GM12878 (cell line): ENCODE measurements around the gene RNF115. TPM values are rescaled to one million over a fixed set of nuclear protein-coding genes. Genes with fewer than 3 reads are reported as not detected.

Experiments
- ATAC-seq: fragments of 200-7000 bp; cut with Tn5 transposase; 3 replicates; pipeline ENCODE4 v1.9.1; 2020; ENCODE audit warnings: mild to moderate bottlenecking, moderate library complexity
- BruUV-seq: library from RNA; stranded (reverse); fragments of 400-500 nt; replicated peaks from 2 replicates; lab custom pipeline; 2021; lab: Mats Ljungman, UMichigan
- CTCF ChIA-PET: fragments of 300-600 bp; sonication (Branson Sonifier 250); formaldehyde crosslinking; extraction: SDS; loops from one replicate; lab custom pipeline; 2021; ENCODE audit warnings: inconsistent platforms; lab: Yijun Ruan, JAX
- POLR2A ChIA-PET: fragments of 350-600 bp; formaldehyde crosslinking; extraction: SDS; loops from one replicate; lab custom pipeline; 2021; ENCODE audit warnings: inconsistent platforms; lab: Charles Lee
- RAD21 ChIA-PET: fragments of 300-600 bp; sonication (Branson Sonifier 250); formaldehyde crosslinking; loops from one replicate; lab custom pipeline; 2023; ENCODE audit warnings: antibody characterized with exemption; ENCODE audit not compliant: unreplicated experiment; lab: Charles Lee
- SMC1A ChIA-PET: fragments of 300-600 bp; sonication (Branson Sonifier 250); formaldehyde crosslinking; loops from one replicate; lab custom pipeline; 2023; ENCODE audit not compliant: unreplicated experiment, uncharacterized antibody; lab: Charles Lee
- DNase-seq: peaks from one replicate; pipeline ENCODE4 v3.0.0-alpha.2; 2011; ENCODE audit warnings: low read depth, low spot score
- FAIRE-seq: peaks from 3 replicates; lab custom pipeline; 2011; peaks lifted over from hg19 to GRCh38; lab: Jason Lieb, UNC
- H2AFZ ChIP-seq: 2 replicates; pipeline ENCODE4 v1.6.0; 2011; ENCODE audit warnings: low read depth, low read length, control low read depth; ENCODE audit not compliant: control insufficient read depth
- H3K27ac ChIP-seq: 2 replicates; pipeline ENCODE4 v1.5.1; 2011; ENCODE audit warnings: control low read depth; ENCODE audit not compliant: control insufficient read depth, insufficient read depth
- H3K27me3 ChIP-seq, 2 experiments: replicated peaks in 1 of 2; 2 replicates each; pipeline versions ENCODE4 v1.6.0 to v1.6.1; 2011; ENCODE audit warnings: low read length in 1 of 2; ENCODE audit not compliant: control insufficient read depth in 2 of 2, insufficient read depth in 2 of 2
- H3K36me3 ChIP-seq, 2 experiments: 2 replicates each; pipeline ENCODE4 v1.5.1; 2011; ENCODE audit warnings: low read length in 1 of 2; ENCODE audit not compliant: control insufficient read depth in 2 of 2, insufficient read depth in 2 of 2
- H3K4me1 ChIP-seq: 2 replicates; pipeline ENCODE4 v1.6.1; 2011; ENCODE audit warnings: mild to moderate bottlenecking, low read length, moderate library complexity, mixed read lengths; ENCODE audit not compliant: control insufficient read depth, insufficient read depth
- H3K4me2 ChIP-seq: 2 replicates; pipeline ENCODE4 v1.6.0; 2011; ENCODE audit warnings: control low read depth; ENCODE audit not compliant: control insufficient read depth, insufficient read depth
- H3K4me3 ChIP-seq: fragments of 200-600 bp; sonication (generic); 2 replicates; pipeline ENCODE4 v1.5.1; 2016
- H3K79me2 ChIP-seq: 2 replicates; pipeline ENCODE4 v1.6.0; 2011; ENCODE audit warnings: low read length; ENCODE audit not compliant: control insufficient read depth, insufficient read depth
- H3K9ac ChIP-seq: 2 replicates; pipeline ENCODE4 v1.8.0; 2011; ENCODE audit warnings: low read length, control low read depth, mixed read lengths; ENCODE audit not compliant: control insufficient read depth, insufficient read depth
- H3K9me3 ChIP-seq: replicated peaks from 3 replicates; pipeline ENCODE4 v1.5.1; 2011; ENCODE audit warnings: mild to moderate bottlenecking, low read length; ENCODE audit not compliant: control insufficient read depth, insufficient read depth
- H4K20me1 ChIP-seq: 2 replicates; pipeline ENCODE4 v1.6.0; 2011; ENCODE audit not compliant: control insufficient read depth, insufficient read depth
- CHD2 ChIP-seq: IDR thresholded peaks from 2 replicates; pipeline ENCODE4 v1.6.1; 2011; ENCODE audit warnings: low read depth, low read length, improper control_type of control experiment, borderline replicate concordance
- EED ChIP-seq: sonication (generic); IDR thresholded peaks from 2 replicates; pipeline ENCODE4 v1.6.1; 2016; ENCODE audit warnings: antibody characterized with exemption, low read depth
- EP300 ChIP-seq, 2 experiments: fragments of 150-350 bp in 1 of 2; IDR thresholded peaks; 2 replicates each; pipeline ENCODE4 v1.6.1; 2011 to 2012; ENCODE audit warnings: low read depth in 2 of 2, low read length in 2 of 2, borderline replicate concordance in 1 of 2, improper control_type of control experiment in 1 of 2, inconsistent platforms in 1 of 2; ENCODE audit not compliant: control insufficient read depth in 1 of 2
- IKZF1 ChIP-seq: fragments of 450-650 bp; conservative IDR thresholded peaks from 2 replicates; pipeline ENCODE4 v1.6.1; 2017; ENCODE audit warnings: antibody characterized with exemption, mild to moderate bottlenecking
- IRF4 ChIP-seq: IDR thresholded peaks from 2 replicates; pipeline ENCODE4 v1.6.1; 2011; ENCODE audit warnings: low read depth, low read length
- JUNB ChIP-seq: IDR thresholded peaks from 2 replicates; pipeline ENCODE4 v1.6.1; 2016; ENCODE audit warnings: antibody characterized with exemption, mild to moderate bottlenecking
- JUND ChIP-seq: IDR thresholded peaks from 2 replicates; pipeline ENCODE4 v1.6.1; 2012; ENCODE audit warnings: low read depth, mild to moderate bottlenecking, low read length, improper control_type of control experiment, moderate library complexity
- NFIC ChIP-seq: IDR thresholded peaks from 2 replicates; pipeline ENCODE4 v1.6.1; 2012; ENCODE audit warnings: low read depth, mild to moderate bottlenecking, inconsistent platforms, low read length, moderate library complexity
- RUNX3 ChIP-seq: IDR thresholded peaks from 2 replicates; pipeline ENCODE4 v1.6.1; 2012; ENCODE audit warnings: low read length, inconsistent platforms
- SMAD1 ChIP-seq: fragments of 450-650 bp; IDR thresholded peaks from 2 replicates; pipeline ENCODE4 v1.6.1; 2018; ENCODE audit warnings: mild to moderate bottlenecking, low read depth; ENCODE audit not compliant: partially characterized antibody
- SUZ12 ChIP-seq: fragments of 200-600 bp; sonication (generic); IDR thresholded peaks from one replicate; pipeline ENCODE4 v1.6.1; 2018; ENCODE audit warnings: antibody characterized with exemption, mild to moderate bottlenecking; ENCODE audit not compliant: unreplicated experiment
- TAF1 ChIP-seq: IDR thresholded peaks from 2 replicates; pipeline ENCODE4 v1.6.1; 2011; ENCODE audit warnings: mild to moderate bottlenecking, low read depth, low read length, borderline replicate concordance
- TARDBP ChIP-seq: IDR thresholded peaks from 2 replicates; pipeline ENCODE4 v1.6.1; 2016; ENCODE audit warnings: borderline replicate concordance
- TBL1XR1 ChIP-seq: IDR thresholded peaks from 2 replicates; pipeline ENCODE4 v1.6.1; 2012; ENCODE audit warnings: low read depth, low read length, improper control_type of control experiment
- TCF7 ChIP-seq: IDR thresholded peaks from 2 replicates; pipeline ENCODE4 v1.6.1; 2014; ENCODE audit warnings: antibody characterized with exemption, borderline replicate concordance
- WGBS: methylation state at CpG from one replicate; pipeline ENCODE4 v1.1.6; 2016; ENCODE audit warnings: low lambda C conversion rate; ENCODE audit not compliant: insufficient replicate concordance, insufficient coverage; ENCODE audit errors: missing lambda C conversion rate; 5-methylcytosine and 5-hydroxymethylcytosine counted together
- in situ Hi-C: fragments of 300-500 bp; cut with MboI; formaldehyde crosslinking; loops from 9 replicates; pipeline ENCODE4 v1.14.3; 2018; ENCODE audit warnings: mixed read lengths
- intact Hi-C: fragments of 100-400 bp; cut with micrococcal nuclease; formaldehyde crosslinking; loops from one replicate; pipeline ENCODE4 v1.14.2; 2022; ENCODE audit not compliant: unreplicated experiment
- polyA plus RNA-seq, 11 experiments: library from polyadenylated mRNA; depleted of rRNA in 4 of 11; unstranded in 6 of 11; stranded (reverse) in 5 of 11; fragments of >200 nt; fragmentation: Nextera tagmentation in 4 of 11; fragmentation: Illumina TruSeq in 1 of 11; extraction: Ambion mirVana in 4 of 11; extraction: Trizol in 1 of 11; gene quantifications; 1 replicate in 1 of 11; 2 replicates in 10 of 11; pipeline versions ENCODE4 v1.2.1 to v1.2.3, GENCODE V29; 2011 to 2016; ENCODE audit warnings: inconsistent platforms in 2 of 11, missing spikeins in 2 of 11, low read depth in 1 of 11
- total RNA-seq, 4 experiments: library from RNA; depleted of rRNA in 3 of 4; stranded (reverse); fragments of >200 nt in 3 of 4; fragmentation: Illumina TruSeq in 1 of 4; extraction: Trizol in 1 of 4; gene quantifications; 2 replicates each; pipeline versions ENCODE4 v1.2.1 to v1.2.3, GENCODE V29; 2013 to 2021
- TF ChIP-seq, protein P1 (sequence below): IDR thresholded peaks from 2 replicates; pipeline ENCODE4 v1.6.1; 2011; ENCODE audit warnings: mild to moderate bottlenecking, low read depth, low read length, moderate library complexity; ENCODE audit not compliant: insufficient replicate concordance

The RNF115 gene
- total and polyA plus RNA-seq, 10 of the 15 experiments (the other 5 are each of a cell fraction or from before 2014, with no cell fraction given), result 3.4 to 22.0 (median 12.9) TPM

DNA sequence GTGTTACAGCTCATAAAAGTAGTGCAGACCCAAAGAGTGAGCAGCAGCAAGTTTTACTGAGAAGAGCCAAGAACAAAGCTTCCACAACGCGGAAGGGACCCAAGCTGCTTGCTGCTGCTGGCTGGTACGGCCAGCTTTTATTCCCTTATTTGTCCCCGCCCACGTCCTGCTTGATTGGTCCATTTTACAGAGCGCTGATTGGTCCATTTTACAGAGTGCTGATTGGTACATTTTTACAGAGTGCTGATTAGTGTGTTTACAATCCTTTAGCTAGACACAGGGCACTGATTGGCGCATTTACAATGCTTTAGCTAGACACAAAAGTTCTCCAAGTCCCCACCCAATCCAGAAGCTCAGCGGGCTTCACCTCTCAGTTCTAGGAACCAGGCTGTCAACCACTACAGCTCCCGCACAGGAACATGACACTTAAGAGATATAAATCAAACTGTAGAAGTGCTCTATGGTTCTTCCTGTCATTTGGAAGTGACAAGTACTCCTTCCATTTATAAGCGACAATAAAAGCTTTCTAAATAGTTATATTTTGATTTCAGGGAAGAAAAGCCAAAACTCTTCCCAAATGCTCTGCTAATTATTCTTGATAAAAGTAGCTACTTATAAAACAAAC, 28.5 kb downstream of the RNF115 start:
- in situ Hi-C loops, result no loop called here
- CTCF ChIA-PET, result interaction anchor here (0.5 to 1.5 kb wide), 3 partner anchors 10 to 132 kb away, joined by 4 to 5 read pairs (median 4); no protein-coding TSS in a partner anchor
- no peak for FAIRE-seq

DNA sequence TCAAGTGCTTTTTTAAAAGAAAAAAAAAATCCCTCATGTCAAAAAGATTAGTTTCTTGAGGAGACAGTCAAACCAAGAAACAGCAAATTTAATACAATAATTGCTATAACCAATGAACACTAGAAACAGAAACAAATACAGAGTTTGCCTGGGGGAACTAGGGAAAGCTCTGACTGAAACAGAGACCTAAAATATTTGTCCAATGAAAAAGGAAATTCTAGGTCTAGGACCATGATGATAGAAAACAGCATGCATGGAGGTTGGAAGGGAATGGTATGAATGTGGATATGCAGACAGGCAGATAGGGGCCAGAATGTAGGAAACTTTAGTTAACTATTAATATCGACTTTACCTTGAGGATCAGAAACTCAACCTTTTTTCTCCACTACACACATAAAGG, 31.4 kb downstream of the RNF115 start:
- FAIRE-seq, result no peak
- H3K79me2 ChIP-seq, result peaks cover 3% of the 10 kb centered on the region
- peak; percentile 38 for ATAC-seq
- ChIA-PET CTCF (interaction anchor here (0.6 to 2.3 kb wide), 3 partner anchors 10 to 36 kb away, joined by 3 to 8 read pairs (median 3); no protein-coding TSS in a partner anchor), SMC1A (interaction anchor here (0.9 to 2.1 kb wide), 3 partner anchors 11 to 13 kb away, joined by 3 to 5 read pairs (median 4); no protein-coding TSS in a partner anchor)
- H3K27ac ChIP-seq, result peak overlapping the region; percentile 33; the same call in 1 of the 2 replicates
- intact Hi-C loops, result no loop called here
- no peak overlapping the region for H3K4me3 ChIP-seq
- peaks cover 4% of the 10 kb centered on the region for H3K9me3 ChIP-seq
- no peak for DNase-seq
- peaks cover 4% of the 10 kb centered on the region for H3K4me1 ChIP-seq
- no peaks in the 10 kb centered on the region for H3K27me3 ChIP-seq
- TF ChIP-seq EED (peak; percentile 46; the same call in 1 of the 2 replicates), TBL1XR1 (no peak), IKZF1 (no peak), RUNX3 (no peak; the same call in 1 of the 2 replicates), JUNB (peak; percentile 69), EP300 (IDR thresholded peaks at IDR 0.05; ENCODE audit: borderline replicate concordance in 1 of 2, control insufficient read depth in 1 of 2, low read depth in 2 of 2, low read length in 2 of 2) (no peak), IRF4 (0 out of 2 replicates have a peak, but pooled peaks have one; percentile 5)
- TF ChIP-seq, protein P1, sequence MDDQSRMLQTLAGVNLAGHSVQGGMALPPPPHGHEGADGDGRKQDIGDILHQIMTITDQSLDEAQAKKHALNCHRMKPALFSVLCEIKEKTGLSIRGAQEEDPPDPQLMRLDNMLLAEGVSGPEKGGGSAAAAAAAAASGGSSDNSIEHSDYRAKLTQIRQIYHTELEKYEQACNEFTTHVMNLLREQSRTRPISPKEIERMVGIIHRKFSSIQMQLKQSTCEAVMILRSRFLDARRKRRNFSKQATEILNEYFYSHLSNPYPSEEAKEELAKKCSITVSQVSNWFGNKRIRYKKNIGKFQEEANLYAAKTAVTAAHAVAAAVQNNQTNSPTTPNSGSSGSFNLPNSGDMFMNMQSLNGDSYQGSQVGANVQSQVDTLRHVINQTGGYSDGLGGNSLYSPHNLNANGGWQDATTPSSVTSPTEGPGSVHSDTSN, result no peak
- TF ChIP-seq, all 136 proteins: peak for 3
- H3K4me2 ChIP-seq, result peak overlapping the region; percentile 22; the same call in 1 of the 2 replicates
- H4K20me1 ChIP-seq, result no peaks in the 10 kb centered on the region
- WGBS, result 100% methylated on average over 1 of the region's 1 CpG
- ChIA-PET RAD21 (no interaction called here), POLR2A (interaction anchor here (0.8 kb wide), 1 partner anchor 11 kb away, joined by 3 read pairs; no protein-coding TSS in a partner anchor)
- no peak overlapping the region for H3K9ac ChIP-seq
- no peak overlapping the region for H2AFZ ChIP-seq
- no peaks in the 10 kb centered on the region; a peak in 1 of 4 replicates for H3K36me3 ChIP-seq
- in situ Hi-C loops, result no loop called here
- BruUV-seq, result no TSS peak

More for the DNA sequence above, 28.5 kb downstream of the RNF115 start:
- H3K4me3 ChIP-seq, result no peak overlapping the region
- H3K9ac ChIP-seq, result no peak overlapping the region
- DNase-seq, result no peak
- H3K79me2 ChIP-seq, result peaks cover 3% of the 10 kb centered on the region
- no peaks in the 10 kb centered on the region for H3K27me3 ChIP-seq
- WGBS, result 98% methylated on average over 10 of the region's 10 CpGs
- SMC1A ChIA-PET, result interaction anchor here (1.2 to 2.5 kb wide), 4 partner anchors 8 to 68 kb away, joined by 3 to 10 read pairs (median 3); no protein-coding TSS in a partner anchor
- intact Hi-C loops, result no loop called here
- no peak overlapping the region for H3K27ac ChIP-seq
- H2AFZ ChIP-seq, result no peak overlapping the region
- RAD21 ChIA-PET, result interaction anchor here (0.8 kb wide), 1 partner anchor 11 kb away, joined by 3 read pairs; no protein-coding TSS in a partner anchor
- TF ChIP-seq SMAD1, result no peak
- TF ChIP-seq TAF1, result no peak
- TF ChIP-seq RUNX3, result no peak
- TF ChIP-seq TARDBP, result no peak
- TF ChIP-seq SUZ12, result no peak
- no peak for TF ChIP-seq JUND
- no peak for TF ChIP-seq NFIC
- no peak for TF ChIP-seq TCF7
- no peak for TF ChIP-seq CHD2
- H3K4me2 ChIP-seq, result no peak overlapping the region
- no peaks in the 10 kb centered on the region for H4K20me1 ChIP-seq
- POLR2A ChIA-PET, result interaction anchor here (0.8 kb wide), 1 partner anchor 77 kb away, joined by 3 read pairs; no protein-coding TSS in a partner anchor
- H3K36me3 ChIP-seq, result no peaks in the 10 kb centered on the region; a peak in 1 of 4 replicates
- BruUV-seq, result no TSS peak
- H3K4me1 ChIP-seq, result peaks cover 4% of the 10 kb centered on the region
- peaks cover 10% of the 10 kb centered on the region for H3K9me3 ChIP-seq
- no peak for ATAC-seq
